Adipose tissue (tissue), 3 donors: ENCODE data around the gene FDXR. TPM values are rescaled to one million over a fixed set of nuclear protein-coding genes. Genes with fewer than 3 reads are reported as not detected.

Experiments
- H3K27ac ChIP-seq: one replicate; pipeline ENCODE4 v1.5.1; 2013; ENCODE audit warnings: low read depth, low read length
- WGBS, 3 donors: extraction: QIAGEN DNeasy Blood & Tissue Kit; methylation state at CpG; one replicate each; pipeline ENCODE4 v1.1.7; 2013; 5-methylcytosine and 5-hydroxymethylcytosine counted together
- polyA plus RNA-seq, 3 donors: library from polyadenylated mRNA; stranded (reverse); fragments of 200-250 nt; gene quantifications; one replicate each; pipeline ENCODE4 v1.2.3, GENCODE V29; 2013
- donor health status: healthy with polysubstance abuse.
- donor health status: Bipolar disorder and iron deficiency.
- donor health status: healthy.

FDXR gene
- polyA plus RNA-seq, 3 donors = 5.7 to 14.1 (median 6.2) TPM

DNA sequence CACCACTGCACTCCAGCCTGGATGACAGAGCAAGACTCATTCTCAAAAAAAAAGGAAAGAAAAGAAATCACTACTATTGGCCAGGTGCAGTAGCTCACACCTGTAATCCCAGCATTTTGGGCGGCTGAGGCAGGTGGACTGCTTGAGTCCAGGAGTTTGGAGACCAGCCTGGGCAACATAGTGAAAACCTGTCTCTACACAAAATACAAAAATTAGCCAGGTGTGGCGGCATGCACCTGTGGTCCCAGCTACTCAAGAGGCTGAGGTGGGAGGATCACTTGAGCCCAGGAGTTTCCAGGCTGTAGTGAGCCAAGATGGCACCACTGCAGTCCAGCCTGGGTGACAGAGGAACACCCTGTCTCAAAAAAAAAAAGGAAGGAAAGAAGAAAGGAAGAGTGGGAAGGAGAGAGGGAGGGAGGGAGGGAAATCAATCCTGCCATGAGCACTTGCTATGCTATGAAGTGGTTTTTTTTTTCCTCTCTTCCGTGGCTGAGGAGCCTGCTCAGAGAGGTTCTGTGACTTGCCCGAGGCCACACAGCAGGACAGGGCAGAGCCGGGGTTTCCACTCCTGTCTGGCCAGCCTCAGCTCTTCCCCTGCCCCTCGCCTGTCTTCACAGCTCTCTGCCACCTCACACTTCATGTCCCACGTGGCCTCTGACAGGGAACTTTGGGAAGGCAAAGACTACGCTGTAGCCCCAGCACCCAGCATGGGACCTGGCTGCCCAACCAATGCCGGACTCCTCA, 24.0 kb downstream of the FDXR start:
- H3K27ac ChIP-seq = no peak overlapping the region
- WGBS, 3 donors = 66 to 75% (median 68%) methylated on average over 8 to 9 of the region's 9 CpGs

DNA sequence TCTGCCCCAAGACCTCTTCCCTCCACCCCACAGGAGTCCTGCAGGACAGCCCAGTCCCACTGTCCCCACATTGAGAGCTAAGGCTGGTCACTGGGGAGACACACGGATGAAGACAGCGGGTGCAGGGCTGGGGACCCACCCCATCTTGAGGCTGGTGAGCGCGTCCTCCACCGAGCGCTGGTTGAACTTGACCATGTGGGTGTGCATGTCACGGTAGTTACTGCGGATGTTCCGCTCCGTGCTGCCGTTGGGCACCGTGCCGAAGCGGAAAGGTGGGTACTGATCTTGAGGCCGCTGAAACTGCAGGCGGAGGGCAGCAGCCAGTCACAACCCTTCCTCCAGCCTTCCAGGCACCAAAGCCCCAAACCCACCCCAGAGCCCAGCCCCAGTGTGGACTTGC, 26.2 kb downstream of the FDXR start:
- WGBS, 3 donors = 95 to 96% (median 95%) methylated on average over 16 of the region's 16 CpGs
- no peak overlapping the region for H3K27ac ChIP-seq

DNA sequence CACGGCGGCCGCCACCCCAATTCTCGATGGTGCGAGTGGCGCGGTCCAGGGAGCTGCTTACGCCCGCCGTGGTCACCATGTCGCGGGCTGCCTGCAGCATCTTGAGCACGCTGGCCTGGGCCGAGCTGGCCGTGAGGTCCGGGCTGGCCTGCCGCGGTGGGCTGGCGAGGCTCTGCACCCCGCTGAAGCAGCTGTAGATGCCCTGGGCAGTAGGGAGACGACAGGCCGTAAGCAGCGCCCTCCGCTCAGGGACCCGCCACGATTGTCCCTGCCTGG, 29.5 kb downstream of the FDXR start:
- 33 to 36% (median 33%) methylated on average over 19 to 26 of the region's 26 CpGs for WGBS, 3 donors
- H3K27ac ChIP-seq = no peak overlapping the region

DNA sequence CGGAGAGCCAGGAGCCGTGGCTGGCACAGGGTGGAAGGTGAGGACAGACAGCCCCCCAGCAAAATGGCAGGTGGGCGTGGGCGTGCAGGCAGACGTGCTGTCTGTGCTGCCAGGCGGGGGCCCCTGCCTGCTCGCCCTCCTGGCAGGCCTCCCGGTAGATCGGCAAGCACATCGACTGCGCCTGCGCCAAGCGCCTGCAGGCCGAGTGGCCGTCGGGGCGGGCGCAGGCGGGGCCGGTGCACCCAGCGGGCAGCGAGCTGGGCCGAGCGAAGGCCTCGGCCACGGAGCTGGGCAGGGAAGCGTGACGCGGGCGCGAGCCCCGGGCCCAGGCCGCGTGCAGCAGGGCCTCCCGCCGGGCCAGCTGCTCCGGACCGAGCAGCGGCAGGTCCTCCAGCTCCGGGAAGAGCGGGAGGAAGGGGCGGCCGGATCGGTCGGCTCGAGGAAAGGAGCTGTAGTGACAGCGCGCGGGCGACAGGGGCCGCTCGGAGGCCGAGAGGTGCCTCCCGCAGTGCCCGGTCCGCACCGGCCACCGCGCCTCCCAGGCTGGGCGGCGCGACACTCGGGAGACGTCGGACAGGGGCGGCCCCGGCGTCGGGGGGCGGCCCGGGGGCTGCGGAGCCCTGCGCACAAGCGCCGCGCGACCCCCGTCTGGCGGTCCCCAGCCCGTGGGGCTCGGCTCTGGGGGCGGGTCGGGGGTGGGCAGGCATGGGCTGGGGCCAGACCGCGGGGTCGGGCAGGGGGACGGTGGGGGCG, 30.0 kb downstream of the FDXR start:
- WGBS, 3 donors = 2 to 4% (median 3%) methylated on average over 50 to 87 of the region's 88 CpGs
- no peak overlapping the region for H3K27ac ChIP-seq

DNA sequence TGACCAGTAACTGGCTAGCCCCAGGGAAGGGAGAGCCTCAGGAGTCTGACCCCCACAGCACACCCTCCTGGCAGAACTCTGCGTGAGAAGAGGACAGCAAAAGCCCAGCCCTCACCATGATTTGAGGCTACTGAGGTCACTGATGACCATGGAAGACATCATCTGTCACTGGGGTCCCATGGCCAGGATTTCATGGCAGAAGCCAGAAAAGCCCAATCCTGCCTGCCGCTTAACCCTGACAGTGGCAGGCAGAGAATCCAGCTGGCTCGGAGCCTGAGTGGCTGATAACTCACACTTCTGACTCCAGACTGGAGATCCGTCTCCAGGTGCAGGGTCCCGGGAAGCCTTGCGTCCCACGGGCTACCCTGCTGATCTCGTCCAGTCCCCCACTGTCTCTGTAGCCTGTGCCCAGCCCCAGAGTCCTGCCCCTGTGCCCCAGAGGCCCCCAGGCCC, 30.6 kb downstream of the FDXR start:
- no peak overlapping the region for H3K27ac ChIP-seq

DNA sequence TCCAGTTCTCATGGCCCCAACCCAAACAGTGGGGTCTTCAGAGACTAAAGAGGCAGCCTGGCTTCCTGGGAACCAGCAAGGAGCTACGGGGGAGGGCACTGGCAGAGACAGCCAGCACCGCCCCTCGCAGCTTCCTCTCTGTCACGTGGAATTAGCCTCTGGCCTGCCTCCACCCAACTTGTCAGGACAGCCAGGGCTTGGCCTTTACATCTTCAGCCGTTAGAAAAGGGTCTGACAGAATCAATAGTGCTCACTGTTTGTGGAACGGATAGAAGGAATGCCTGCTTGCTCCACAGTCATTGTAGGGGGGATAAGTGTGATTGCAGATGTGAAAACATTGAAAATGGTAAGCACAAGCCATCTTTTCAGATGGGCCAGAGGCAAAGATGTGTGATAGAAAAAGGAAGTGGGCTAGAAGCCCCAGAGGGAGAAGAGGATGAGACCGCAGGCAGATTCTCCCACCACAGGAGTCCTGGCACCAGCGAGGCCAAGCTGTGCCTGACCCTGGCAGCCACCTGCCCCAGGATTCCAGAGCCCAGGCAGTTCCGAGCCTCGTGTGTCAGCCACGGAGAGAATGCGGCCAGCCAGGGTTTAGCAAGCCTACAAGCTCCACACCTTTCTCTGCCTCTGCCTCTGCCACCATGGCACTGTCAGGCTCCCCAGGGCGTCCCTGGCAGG, 31.7 kb downstream of the FDXR start:
- H3K27ac ChIP-seq = no peak overlapping the region

More for the DNA sequence above, 30.6 kb downstream of the FDXR start:
- 43 to 60% (median 56%) methylated on average over 8 of the region's 8 CpGs for WGBS, 3 donors

DNA sequence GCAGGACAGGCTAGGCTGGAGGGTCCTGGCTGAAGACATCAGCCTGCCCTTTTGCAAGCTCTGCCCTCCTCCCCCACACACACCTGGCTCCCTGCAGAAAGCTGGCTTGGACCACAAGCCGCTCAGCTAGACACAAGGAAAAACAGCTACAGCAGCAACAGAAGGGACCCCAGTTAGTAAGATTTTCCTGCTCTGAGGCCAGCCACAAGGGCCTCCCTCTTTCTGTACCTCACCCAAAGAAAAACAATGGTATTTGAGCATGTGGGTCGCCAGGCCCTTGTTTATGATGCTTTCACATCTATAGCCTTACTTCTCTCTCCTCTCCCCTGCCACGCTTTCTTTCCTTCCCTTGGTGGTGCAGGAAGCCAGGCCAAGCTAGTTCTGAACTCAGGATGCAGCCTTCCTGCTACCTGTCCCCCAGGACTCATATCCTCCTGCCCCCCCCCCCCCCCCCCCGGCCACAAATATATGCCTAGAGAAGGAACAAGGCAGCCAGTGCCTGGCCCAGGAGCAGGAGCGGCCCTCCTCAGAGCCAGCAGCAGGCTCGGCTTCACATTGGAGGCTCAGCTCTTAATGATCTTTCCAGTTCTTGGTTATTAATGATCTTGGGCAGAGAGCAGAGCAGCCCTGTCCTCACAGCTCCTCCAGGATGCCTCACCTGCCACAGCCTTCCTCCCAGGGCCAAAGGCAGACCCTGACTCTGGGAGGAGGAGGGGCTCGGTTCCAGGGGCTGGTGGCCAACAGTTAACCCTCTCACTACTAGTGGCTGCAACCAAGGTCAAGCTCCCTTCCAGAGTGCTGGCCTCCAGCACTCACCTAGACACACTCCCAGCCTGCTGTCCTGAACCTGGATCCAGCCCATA, 32.6 kb downstream of the FDXR start:
- no peak overlapping the region for H3K27ac ChIP-seq
- WGBS, 3 donors = 57 to 63% (median 62%) methylated on average over 5 to 6 of the region's 7 CpGs

More for the DNA sequence above, 31.7 kb downstream of the FDXR start:
- 33 to 66% (median 39%) methylated on average over 13 of the region's 13 CpGs for WGBS, 3 donors

DNA sequence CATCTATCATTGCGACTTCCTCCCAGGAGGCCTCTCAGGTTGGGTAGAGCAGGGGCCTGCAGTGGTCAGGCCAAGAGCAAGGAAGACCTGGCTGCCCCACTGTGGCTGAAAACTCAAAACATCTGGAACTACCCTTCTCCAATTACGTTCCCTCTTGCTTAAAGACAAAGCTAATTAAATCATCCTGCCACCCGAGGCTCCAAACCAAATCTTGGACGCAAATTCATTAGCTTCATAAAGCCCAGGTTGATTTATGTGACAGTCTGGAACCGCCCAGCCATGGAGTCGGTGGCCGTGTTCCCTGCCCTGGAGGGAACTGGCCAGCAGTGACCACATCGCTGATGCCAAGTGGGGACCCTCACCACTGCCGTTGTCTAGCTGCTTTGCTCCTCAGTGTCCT, 34.5 kb downstream of the FDXR start:
- WGBS, 3 donors = 89 to 94% (median 90%) methylated on average over 9 of the region's 9 CpGs

DNA sequence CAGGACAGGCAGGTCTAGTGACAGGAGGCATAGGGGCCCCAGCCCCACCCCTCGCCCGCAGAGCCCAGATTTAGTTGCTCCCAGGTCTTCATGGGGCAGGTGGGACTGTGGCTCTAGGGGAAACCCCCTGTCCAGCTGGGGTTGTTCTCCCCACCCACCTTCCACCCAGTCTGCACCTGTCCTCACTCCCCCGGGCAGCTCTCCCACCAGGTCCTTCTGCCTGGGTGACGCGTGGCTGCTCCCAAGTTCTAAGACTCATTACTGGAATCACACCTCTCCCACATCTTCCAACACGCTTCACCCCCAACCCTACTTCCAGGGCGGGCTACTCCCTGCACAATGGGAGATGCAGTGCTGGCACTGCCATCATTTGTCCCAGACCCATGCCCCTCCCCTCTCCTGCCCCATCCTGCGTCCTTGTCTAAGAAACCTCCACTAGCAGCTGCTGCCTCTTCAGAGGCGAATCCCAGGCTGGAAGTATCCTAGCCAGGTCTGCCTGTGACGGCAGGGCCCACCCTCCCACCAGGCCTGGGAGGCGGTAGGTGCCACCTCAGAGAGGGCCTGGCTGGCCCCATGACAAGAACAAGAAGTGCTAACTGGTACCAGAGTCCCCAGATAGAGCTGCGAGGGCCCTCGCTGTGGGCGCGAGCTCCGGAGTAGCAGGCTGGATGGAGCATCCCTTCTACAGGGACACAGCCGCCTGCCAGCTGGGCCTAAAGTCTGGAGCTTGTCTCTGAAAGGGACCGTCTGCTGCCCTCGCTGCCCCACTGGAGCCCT, 35.9 kb downstream of the FDXR start:
- H3K27ac ChIP-seq = no peak overlapping the region
- WGBS, 3 donors = 96 to 97% (median 97%) methylated on average over 19 of the region's 19 CpGs

More for the DNA sequence above, 34.5 kb downstream of the FDXR start:
- no peak overlapping the region for H3K27ac ChIP-seq

DNA sequence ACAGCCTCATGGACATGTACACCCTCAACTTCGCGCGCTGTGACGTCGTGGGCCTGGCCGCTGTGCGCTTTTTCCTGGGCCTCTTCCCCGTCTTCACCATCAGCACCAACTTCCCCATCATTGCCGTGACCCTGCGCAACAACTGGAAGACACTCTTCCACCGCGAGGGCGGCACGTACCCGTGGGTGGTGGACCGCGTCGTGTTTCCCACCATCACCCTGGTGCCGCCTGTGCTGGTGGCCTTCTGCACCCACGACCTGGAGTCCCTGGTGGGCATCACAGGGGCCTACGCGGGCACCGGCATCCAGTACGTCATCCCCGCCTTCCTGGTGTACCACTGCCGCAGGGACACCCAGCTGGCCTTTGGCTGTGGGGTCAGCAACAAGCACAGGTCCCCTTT, 36.6 kb downstream of the FDXR start:
- no peak overlapping the region for H3K27ac ChIP-seq
- WGBS, 3 donors = 93 to 97% (median 94%) methylated on average over 26 of the region's 26 CpGs

DNA sequence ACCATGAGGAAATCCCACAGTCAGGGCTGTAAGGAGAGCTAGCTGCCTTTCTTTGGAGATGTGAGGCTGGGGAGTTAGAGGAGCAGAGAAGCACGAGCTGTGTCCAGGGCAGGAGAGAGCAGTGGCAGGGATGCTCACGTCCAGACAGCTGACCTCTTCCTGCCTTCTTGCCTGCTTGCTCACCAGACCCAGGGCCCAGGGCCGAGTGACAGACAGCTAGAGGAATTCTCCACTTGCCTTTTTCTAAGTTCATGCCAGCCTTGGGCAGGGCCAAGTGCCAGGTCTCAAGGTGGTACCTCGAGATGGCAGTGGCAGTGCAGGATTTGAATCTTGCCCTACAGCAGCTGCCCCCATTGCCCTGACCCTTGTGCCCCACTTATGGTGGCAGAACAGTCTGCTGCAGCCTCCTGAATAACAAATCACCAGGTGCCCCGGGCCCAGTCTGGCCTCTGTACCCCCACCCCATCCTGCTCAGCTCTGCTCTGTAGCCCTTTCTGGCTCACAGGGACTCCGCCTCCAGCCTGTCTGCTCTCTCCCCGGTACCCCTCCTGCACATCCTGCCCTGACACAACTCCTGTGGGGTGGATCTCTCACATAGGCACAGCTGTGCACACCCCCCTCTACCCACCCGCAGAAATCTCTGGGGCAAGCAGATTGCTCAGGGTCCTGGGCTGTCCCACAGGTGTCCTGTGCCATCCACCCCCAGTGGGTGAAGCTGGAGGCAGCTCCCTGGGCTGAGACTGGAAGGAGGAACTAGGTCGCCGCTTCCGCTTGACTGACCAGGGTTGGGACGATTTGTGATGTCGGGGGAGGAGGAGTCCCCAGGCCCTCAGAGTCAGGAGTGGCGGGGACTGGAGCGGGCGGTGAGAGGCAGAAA, 39.1 kb downstream of the FDXR start:
- 70 to 80% (median 76%) methylated on average over 14 to 16 of the region's 16 CpGs for whole genome bisulfite sequencing, 3 donors
- H3K27ac ChIP-seq = no peak overlapping the region

DNA sequence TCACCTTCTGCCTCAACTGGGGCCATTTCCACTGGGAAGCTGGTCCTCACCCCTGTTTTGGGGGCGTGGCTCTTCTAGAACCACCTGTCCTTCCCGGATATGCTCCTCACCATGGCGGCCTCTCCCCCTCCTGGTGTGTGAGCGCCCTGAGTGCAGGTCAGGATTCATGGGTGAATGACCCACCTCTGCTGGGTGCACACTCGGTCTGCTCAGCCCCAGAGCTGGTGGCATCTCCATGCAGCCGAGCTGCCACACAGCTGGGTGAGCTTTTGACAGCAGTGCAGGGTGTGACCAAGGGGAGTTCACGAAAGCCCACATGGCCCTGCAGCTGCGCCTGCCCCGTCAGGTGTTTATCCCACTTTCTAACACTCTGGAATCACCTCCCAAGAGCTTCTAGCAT, 40.4 kb downstream of the FDXR start:
- 87 to 95% (median 94%) methylated on average over 9 of the region's 9 CpGs for WGBS, 3 donors
- no peak overlapping the region for H3K27ac ChIP-seq

DNA sequence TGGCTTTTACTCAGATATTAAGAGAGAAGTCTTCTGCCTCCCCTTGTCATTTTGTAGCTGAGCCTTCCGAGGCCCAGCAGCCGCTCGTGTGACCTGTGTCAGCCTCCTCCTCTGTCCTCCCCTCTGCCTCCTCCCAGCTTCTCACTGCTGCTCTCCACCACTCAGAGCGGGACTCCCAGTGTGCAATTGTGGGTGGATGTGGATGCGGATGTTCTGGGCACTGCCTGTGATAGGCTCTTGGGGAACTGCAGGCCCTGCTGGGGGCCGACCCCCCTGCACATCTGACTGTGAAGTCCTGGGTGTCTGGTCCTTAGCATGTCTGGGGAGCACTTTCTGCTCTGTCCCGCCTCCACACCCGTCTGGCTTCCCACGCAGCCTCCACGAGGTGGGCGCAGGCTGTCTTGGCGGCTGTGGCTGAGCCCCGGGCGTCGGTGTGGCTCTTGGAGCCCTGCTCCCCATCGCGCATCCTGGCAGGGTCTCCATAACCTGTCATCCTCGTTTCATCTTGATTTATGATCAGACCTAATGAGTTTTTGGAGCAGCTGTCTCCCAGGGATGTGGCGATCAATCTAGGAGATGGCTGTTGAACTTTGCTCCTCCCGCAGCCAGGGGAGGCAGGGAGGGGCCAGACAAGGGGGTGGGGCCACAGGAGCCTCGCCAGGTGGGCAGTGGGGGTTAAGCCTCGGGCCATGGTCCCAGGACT, 41.2 kb downstream of the FDXR start:
- 77 to 82% (median 78%) methylated on average over 22 of the region's 22 CpGs for WGBS, 3 donors

DNA sequence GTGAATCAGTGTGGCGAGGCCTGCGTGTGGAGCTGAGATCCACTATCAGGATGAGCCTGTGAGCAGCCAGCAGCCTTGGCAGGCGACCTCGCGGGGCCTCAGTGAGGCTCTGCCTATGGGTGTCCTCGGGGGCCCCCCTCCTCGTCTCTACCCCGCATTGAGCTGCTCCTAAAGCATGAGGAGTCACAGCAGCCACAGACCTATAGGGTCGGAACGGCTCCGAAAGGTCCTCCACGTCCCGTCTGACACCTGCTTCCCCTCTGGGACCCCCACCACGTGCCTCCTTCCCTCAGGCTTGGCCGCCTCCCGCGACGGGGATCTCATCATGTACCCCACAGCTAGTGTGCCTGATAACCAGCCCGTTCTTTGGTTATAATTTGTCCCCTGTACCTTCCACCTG, 41.9 kb downstream of the FDXR start:
- 89 to 94% (median 91%) methylated on average over 19 of the region's 19 CpGs for WGBS, 3 donors
- no peak overlapping the region for H3K27ac ChIP-seq

More for the DNA sequence above, 41.2 kb downstream of the FDXR start:
- H3K27ac ChIP-seq = no peak overlapping the region

DNA sequence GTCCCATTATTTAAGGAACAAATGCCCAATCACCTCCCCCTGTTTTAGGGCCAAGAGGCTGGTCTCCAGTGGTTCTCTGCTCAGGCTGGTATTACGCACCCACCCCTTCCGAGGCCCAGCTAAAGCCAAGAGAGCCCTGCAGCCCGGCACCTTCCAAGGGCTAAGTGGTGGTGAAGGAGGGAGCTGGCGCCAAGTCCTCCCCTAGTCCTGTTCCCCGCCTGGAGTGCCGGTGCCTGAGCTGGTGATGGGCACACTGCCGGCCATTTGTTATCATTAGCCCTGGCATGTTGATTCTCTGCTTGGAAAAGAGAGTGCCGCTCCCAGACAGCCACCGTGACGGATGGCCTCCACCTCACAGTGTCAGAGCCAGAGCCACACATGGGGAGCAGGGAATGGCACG, 45.0 kb downstream of the FDXR start:
- 92 to 97% (median 92%) methylated on average over 11 of the region's 11 CpGs for WGBS, 3 donors
- no peak overlapping the region for H3K27ac ChIP-seq

DNA sequence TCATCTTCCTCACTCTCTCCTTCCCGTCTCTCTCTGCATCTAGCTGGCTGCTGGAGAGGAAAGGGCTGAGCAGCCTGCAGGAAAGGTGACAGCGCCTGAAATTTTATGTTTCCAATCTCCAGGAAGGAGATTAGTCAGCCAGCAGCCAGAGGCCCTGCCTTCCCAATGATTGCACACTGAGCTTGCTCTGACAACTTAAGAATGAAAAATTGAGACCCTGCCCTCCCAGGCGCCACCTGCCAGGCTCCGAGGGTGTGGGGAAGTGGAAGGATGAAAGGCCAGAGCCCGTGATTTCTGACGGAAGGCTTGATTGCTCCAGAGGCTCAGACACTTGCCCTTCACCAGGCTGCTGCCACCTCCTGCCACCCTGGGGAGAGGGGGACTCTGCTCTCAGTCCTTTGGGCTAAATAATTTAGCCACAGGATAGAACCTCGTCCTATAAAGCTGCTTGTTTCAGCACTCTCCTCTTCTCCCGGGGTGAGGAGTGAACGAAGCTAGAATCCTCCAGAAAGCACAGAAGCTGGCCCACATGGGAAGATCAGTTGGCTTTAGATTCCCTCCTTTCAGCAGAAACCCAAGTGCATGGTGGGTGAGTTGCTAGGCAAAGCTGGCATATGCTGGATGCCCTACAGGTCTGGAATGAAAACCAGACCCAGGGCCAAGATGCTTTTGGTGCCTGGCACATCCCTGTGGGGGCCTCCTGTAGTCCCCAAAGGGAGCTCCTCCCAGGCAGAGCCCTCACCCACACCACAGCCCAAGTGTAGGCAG, 46.7 kb downstream of the FDXR start:
- 81 to 83% (median 82%) methylated on average over 9 of the region's 9 CpGs for WGBS, 3 donors
- no peak overlapping the region for H3K27ac ChIP-seq
